GM19238 (cell line): ENCODE measurements around the gene ADARB2.

Experiments used
- DNase-seq: peaks from one replicate; pipeline ENCODE4 v3.0.0; 2011; ENCODE audit warnings: low spot score; ENCODE audit not compliant: insufficient read length

Gene ADARB2

DNA sequence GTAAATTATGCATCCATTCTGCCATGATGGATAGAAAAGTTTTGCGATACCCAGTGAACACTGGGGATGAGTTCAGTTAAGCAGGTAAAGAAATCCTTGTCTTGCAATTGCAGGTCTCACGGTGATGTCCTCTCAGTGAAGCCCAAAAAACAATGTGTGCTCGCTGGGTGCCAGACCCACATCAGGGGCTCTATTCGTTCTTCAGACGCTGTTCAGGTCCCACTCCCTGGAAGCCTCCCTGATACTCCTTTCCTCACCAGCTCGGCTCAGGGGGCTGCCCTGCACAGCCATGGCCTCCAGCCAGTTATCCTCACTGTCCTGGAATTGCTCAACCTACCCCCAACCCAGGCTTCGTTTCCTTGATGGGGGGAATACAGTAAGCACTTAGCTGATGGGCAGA, 323.5 kb downstream of the ADARB2 start:
- DNase-seq, result no peak

DNA sequence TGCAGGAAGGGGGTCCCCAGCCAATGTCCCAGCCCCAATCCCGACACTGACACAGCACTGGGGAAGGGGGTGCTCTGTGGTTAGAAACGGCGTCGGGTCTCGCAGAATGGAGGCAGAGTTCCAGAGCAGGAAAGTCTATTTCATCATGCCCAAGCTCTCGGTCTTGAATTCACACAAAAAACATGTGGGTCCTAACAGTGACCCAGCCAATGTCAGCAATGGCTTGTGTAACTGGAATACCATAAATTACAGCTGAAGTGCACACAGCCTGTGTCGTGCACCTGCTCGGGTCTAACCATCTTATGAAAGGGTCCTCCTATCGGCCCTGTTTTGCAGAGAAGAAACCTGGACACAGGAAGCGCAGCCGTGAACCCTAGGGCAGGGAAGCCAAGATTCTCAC, 324.1 kb downstream of the ADARB2 start:
- no peak for DNase-seq

DNA sequence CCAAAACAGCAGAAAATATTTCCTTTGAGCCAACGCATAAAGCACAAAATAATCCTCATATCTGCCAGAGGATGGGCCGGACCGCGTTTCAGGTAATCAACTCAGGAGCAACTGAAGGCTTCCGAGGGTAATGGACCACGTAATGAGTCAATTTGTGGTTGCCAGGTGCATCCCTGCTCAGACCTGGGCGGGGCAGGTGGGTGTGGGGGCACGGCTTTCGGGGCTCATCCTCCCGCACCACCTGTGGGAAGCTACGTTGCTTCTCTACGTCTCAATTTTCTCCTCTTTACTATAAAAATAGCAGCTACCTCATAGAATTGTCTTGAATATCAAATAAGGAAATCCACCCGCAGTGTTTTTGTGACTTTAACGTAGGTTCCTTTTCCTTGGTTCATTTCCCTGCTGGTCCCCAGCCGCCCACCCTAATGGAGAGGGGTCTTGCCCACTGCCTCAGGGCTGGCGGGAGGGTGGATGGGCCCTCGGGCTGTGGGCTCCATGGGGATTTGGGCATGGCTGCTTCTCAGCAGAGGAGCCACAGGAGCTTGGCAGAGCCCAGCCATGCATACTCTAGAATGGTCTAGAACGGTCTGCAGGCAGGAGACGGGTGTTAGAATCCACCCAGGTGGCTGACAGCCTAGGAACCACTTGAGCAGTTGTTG, 324.7 kb downstream of the ADARB2 start:
- DNase-seq, result no peak

DNA sequence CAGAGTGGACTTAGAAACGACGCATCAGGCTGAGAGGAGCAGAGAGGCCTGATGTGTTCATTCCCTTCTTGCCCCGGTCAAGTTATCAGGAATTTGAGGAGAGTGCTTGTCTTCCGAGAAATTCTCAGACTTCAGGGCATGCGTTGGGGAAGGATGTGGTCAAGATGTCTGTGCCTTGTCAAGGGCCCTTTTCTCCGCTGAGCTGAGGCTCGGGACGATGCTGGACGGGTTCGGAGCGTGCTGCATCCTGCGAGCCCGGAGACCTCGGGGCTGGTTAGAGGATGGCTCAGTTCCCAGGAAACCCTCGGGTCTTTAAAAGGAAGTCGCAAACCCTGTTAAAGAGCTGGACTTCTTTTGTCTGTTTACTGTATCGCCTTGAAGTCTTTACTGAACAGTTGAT, 325.4 kb downstream of the ADARB2 start:
- DNase-seq, result no peak

DNA sequence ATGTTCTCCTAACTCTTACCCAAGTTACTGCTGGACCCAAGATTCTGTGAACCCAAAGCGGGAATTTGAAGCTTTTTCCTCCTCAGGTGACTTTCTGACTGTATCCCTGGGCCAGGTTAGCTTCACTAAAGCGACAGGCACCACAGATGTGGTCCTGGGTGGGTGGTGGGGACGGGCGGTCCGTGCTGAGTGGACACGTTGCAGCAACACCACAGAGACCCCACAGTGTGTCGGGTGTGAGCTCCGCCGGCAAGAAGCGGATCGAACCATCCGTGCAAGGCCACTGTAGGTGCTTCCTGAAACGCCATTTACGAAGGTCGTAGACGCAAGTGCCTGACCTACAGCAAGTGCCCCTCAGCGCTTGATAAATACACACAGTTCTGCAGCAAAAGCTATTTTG, 325.9 kb downstream of the ADARB2 start:
- DNase-seq, result no peak

DNA sequence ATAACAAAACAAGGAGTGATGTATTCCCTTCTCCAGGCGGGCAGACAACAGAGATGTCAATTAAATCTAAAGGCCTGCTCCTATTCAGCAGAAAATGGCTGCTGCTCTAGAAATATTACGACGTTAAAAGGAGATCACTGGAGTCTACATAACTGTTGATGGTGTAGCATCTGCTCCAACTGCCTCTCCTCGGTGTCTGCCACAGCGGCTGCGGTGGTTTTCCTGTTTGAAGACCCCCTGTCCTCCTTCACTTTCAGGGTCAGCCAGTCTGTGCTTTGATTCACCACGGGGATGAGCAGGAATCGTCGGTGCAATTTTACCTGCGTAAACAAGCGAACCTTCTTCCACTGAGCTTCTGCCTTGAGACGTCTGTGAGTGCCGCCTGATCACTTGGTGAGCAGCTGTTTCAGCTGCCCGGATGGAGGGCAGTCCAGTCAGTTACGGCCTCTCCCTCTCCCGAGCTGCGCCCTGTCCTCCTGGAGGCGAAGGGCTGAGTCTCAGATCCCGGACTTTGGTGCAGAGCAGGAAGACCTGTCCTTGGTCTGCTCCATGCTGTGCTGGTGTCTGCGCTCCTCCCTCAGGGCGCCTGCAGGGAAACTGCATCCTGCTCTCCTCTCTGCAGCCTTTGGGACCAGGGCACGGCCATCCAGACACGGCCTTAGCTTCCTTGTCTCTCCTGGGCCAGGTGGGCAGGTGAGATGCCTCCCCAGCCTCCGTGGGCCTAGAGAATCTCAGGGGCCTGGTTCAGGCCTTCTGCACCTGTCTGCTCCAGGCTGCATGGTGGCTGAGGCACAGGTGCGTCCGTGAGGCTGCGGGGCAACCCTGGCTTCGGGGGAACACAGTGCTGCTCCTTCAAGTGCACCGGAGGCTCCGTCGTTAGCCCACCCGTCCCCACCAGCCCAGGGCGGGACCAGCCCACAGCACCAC, 326.6 kb downstream of the ADARB2 start:
- DNase-seq, result no peak

DNA sequence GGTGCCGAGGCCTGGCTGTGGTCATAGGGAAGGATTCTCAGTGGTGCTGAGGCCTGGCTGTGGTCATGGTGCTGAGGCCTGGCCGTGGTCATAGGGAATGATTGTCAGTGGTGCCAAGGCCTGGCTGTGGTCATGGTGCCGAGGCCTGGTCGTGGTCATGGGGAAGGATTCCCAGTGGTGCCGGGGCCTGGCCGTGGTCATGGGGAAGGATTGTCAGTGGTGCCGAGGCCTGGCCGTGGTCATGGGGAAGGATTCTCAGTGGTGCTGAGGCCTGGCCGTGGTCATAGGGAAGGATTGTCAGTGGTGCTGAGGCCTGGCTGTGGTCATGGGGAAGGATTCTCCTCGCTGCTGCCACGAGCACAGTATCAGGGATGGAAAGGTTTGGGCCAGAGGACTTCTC, 327.3 kb downstream of the ADARB2 start:
- no peak for DNase-seq

DNA sequence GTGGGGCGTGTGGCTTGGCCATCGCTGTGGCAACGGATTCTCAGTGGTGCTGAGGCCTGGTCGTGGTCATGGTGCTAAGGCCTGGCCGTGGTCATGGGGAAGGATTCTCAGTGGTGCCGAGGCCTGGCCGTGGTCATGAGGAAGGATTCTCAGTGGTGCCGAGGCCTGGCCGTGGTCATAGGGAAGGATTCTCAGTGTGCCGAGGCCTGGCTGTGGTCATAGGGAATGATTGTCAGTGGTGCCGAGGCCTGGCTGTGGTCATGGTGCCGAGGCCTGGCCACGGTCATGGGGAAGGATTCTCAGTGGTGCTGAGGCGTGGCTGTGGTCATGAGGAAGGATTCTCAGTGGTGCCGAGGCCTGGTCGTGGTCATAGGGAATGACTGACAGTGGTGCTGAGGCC, 327.9 kb downstream of the ADARB2 start:
- DNase-seq, result no peak

DNA sequence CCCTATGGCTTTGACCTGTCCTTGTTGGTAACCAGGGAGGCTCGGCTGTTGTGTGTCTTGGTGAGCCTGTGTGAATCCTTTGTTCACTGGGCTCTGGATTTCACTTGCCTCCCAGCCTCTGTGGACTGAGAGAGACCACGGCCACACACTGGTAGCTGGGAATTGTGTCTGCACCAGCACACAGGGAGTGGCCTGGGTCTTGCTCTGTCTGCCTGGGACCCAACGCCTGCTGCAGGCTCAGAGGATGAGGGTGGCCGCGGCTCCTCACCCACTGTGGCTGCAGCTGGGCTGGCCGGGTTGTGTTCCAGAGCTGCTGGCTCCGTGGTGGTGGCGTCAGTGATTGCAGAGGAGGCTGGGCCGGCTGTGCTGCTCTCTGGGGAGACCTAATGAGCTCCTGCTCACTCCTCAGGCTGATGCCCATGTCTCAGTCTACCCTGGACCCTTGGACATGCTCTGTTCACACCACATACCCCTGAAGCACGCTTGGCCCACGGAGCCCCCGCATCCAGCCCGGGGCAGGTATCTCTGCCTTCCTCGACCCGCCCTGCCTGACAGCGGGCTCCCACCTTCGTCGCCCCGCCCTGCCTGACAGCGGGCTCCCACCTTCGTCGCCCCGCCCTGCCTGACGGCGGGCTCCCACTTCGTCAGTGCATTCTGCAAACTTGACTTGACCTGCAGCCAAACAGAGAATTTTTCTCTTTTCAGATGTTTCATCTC, 328.5 kb downstream of the ADARB2 start:
- no peak for DNase-seq

DNA sequence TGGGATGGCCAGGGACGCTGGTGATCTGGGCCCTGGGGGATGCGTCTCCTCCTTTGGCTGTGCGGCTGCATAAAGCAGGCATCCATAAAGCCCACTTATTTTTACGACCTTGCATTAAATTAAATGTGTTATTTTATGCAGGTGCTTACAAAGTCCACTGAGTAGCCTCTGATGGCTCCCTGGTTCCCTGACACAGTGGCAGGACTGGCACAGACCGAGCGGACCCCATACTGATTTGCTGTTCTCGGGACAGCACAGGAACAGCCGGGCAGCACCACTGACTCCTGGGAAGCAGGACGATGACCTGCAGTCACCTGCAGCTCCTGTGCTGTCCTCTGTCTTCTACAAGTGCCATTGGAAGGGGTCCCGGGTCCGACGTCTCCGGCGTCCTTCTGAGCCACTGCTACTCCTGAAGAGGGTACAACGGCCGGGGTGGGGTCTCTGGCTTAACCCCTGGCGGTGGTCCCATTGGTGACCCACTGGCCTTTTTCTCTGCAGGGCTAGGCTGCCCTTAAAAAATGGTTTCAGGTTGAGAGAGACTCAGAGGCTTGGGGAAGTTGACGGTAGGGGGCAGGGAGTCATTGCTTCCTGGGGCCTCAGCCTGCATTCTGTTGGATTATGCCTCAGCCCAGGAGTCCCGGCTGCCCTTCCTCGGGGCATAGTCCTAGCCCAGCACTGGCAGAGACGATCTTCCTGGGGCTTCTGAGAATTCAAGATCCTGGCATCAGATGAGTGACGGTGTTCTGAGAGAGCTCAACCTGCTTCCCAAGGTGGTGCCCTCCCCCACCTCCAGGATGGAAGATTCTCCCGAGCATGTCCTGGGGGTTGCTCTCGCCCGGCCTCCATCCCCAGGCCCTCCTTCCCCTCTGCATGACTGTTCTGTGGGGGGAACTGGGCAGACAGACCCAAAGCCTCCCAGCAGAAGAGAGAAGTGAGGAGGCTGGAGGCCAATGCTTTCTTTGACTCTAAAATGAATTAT, 330.1 kb downstream of the ADARB2 start:
- DNase-seq, result no peak

DNA sequence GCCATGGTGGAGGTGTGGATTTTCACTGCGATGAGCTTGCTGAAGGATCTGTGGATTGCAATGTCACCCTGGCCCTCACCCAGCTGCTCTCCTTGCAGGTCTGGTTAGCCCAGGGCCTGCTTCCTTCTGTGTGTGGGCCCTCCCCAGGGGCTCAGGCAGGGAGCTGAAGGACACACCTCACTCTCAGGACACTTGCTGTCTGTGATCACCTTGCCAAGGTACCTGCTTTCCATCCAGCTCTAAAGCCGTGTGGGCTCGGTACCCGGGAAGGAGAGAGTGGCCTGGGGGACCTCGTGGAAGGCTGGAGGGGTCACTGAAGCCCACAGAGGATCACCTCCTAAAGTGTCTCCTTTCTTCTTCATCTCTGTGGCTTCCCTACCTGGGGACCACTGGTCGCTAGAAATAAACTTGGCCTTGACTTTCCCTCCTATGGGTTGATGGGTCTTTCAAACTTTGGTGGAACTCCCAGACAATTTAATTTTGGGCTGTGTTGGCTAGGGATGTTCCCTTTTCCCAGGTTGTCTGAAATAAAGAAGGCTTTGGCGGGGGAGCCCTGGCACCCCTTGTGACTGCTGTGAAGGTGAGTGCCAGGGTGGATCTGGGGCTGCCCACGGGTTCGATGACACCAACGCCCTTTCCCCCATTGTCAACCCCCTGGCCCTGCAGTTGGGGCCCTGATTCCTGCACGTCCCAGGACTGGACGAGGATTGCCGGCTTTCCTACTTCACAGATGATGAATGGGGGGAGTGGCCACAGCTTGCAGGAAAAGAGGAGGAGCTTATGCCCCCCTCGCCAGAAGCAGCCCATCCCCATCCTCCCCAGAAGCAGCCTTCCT, 331.0 kb downstream of the ADARB2 start:
- DNase-seq, result no peak

DNA sequence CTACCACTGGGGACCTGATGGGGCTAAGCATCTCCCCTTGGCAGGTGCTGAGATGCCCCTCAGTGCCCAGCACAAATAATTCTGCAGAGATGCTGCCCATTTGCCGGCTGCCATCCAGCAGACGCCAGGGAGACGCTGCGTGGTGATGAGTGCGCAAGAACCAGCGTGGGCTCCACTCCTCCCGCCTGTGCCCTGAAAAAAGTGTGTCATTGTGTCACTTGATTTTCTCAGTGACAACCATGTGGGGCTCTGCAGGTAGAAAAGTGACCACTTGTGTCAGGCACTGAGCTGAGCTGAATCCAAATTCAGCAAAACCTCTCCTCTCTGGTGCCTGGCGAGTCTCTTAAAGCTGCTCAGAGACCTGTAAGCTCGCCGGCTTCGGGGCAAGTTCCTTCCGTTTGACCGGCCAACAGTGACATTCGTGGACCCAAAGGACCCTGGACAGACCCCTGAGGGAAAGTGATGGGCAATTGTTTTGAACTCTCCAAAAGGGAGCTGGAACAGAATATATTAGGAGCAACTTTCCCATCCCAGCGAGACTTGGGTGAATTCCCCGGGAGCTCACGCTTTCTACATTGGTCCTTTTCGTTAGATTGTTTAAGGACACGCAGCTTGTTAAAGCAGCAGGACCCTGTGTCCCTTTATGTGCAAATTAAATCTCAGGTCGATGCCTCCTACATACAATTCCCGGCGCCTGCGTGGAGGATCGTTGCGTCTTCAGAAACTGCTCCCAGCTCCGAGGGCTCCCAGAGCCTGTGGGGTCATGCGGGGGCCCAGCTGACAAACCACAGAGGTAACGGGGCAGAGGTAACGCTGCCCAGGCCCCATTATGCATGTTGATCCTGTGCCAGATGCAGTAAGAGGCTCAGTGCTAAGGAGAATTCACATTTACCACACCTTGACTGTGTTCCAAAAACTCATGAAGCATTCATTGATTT, 332.7 kb downstream of the ADARB2 start:
- no peak for DNase-seq

DNA sequence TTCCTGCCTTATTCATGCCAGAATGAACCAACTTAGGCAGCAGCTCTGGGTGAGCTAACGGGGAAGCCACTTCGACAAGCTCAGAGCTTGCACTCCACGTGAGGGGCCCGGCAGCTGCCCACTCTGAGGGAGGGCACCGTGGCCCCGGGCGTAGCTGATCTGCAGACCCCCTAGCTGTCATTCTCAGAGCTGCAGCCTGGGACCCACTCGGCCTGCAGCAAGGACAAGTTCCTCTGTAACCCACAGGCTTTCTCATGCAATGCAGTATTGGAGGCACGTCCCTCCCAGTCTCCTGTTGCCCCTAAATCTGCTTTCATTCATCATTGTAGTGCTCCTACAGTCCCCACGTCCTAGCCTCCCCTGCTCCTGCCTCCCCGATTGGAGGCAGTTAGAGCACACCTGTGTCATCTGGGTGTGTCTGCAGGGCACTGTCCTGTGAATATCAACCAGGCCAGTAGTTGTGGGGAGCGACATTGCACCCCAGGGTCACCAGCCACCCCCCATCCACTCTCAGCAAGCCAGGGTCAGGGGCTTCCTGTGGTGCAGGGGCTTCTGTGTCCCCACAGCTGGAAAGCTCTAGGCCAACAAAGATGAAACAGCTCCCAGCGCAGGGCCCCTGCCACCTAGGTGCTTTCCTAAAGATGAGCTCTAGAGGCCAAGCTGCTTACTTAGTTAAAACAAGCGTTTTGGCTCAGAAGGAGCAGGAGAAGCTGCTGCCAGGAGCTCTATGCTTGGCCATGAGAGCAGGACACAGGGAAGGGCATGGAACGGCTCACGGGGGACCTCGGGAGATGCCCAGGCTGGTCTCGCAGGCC, 333.6 kb downstream of the ADARB2 start:
- DNase-seq, result no peak

DNA sequence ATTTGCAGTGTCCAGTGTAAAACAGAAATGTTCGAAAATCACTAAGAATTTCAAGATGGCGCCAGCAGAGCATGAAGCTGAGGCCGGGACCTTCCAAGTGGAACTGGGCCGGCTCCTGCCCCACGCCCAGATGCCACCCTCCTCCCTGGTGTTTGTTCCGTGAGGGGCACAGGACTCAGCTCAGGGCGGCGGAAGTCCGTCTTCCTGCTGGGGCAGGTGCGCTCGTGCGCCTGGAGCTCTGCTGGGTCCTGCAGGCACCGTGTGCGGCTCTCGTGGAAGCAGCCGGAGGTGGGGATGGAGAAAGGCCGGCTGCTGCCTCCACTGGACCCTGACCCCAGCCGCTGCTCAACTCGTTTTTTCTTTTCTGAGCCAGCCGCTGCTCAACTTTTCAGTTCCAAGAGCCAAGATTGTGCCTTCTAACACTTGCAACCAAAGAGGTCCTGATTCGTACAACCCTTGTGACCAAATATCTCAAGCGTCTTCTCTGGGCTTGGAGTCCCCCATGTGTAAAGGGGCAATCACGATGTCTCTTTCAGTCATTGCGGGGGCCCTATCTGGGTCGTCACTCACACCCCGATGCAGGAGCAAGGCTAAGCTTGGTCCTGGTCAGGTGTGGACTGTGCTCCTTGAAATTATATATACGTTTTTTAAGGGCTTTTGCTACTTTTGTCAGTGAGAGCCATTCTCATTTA, 334.4 kb downstream of the ADARB2 start:
- DNase-seq, result no peak

DNA sequence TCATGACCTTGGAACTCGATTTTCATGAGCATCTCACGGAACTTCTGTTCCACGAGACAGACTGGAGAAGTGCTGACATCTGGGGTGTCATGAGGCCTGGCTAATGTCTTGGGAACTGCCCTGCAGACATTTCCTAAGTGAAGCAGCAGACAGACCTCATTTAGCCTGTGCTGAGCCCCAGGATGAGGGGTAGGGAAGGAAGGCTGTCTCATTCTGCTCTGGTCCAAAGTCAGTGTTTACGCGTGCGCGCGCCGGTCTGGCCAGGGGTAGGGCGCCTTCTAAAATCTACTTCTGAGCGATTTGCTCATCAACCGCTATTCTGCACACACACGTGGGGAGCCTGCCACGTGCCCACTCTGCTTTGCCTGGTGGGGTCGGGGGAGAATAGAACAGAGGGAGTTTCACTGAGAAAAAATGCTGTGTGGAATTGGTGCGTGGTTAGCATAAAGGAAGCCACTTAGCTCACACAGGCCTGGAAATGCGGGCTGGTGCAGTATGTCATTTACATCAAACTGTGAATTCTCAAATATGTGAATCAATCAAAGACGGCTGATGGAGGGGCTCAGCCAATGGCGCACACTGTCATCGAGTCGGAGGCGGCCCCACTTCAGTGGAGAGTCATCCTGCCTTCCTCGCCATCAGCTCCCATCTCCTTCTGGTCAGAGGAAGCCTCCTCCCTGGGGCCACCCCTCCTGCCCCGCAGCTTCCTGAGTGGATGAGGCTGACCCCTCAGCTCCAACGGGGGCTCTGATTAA, 335.1 kb downstream of the ADARB2 start:
- DNase-seq, result no peak

DNA sequence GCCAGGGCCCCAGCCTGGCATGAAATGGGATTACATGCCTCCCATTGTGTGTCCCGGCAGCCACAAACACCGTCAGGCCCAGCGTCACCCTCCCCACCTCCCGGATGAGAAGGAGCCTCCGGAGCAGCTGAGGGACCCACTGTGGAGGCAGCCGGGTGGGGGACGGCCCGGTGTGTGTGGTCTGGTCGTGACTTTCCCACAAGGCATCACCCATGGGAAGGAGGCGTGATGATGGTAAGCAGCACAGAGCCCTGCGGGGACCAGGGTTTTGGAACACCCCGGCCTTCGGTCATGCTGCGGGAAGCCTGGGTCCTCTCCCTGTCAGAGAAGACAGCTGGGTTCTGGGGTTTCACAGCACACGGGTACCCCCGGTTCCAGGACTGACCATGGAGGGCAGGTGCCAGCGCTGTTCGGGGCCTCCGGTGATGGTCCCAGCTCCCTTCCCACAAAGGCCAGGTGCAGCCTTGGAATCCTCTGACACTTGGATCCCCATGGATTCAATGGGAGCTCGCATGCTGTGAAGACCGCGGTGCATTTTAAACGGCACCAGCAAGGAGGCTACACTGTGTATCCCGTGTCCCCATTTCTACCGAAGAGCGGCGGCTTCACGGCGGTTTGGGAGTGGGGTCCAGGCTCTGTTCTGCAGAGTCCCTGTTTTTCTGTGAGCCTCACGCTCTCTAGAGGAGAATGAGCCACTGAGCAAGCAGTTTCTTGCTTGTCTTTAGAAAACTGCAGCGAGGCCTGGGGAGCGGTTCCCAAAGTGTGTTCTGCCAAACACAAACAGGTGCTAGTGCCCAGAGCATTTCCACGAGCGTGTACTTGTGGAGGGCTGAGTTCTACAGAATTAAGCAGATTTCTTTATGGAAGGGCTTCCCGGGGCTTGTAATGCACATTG, 336.0 kb downstream of the ADARB2 start:
- DNase-seq, result no peak
